H1 (cell line): ENCODE data around the gene LIF. TPM values are rescaled to one million over a fixed set of nuclear protein-coding genes. Genes with fewer than 3 reads are reported as not detected.

ENCODE experiments used
- CTCF ChIA-PET: fragments of 300-600 bp; sonication (Branson Sonifier 250); formaldehyde crosslinking; loops from one replicate; lab custom pipeline; 2021; ENCODE audit not compliant: partially characterized antibody; lab: Charles Lee
- POLR2A ChIA-PET: fragments of 300-600 bp; sonication (Branson Sonifier 250); formaldehyde crosslinking; loops from one replicate; lab custom pipeline; 2021; ENCODE audit warnings: inconsistent platforms; ENCODE audit not compliant: partially characterized antibody; lab: Charles Lee
- DNase-seq, 2 experiments: peaks; one replicate each; pipeline versions ENCODE4 v3.0.0 to v3.0.0-alpha.2; 2010 to 2022; ENCODE audit warnings: low spot score in 2 of 2, low read depth in 1 of 2, mixed read lengths in 1 of 2
- FAIRE-seq: peaks from 2 replicates; lab custom pipeline; 2011; peaks lifted over from hg19 to GRCh38; lab: Jason Lieb, UNC
- H2AFZ ChIP-seq: 2 replicates; pipeline ENCODE4 v1.8.1; 2012; ENCODE audit warnings: low read length, inconsistent platforms
- H2AK5ac ChIP-seq: 2 replicates; pipeline ENCODE4 v1.6.1; 2013; ENCODE audit warnings: low read depth, low read length
- H2BK120ac ChIP-seq: replicated peaks from 2 replicates; pipeline ENCODE3; 2013; ENCODE audit warnings: low read depth, low read length, inconsistent platforms
- H2BK12ac ChIP-seq: 2 replicates; pipeline ENCODE4 v1.6.1; 2013; ENCODE audit warnings: low read depth, low read length
- H2BK15ac ChIP-seq: 2 replicates; pipeline ENCODE4 v1.6.1; 2013; ENCODE audit warnings: low read length
- H2BK20ac ChIP-seq: 2 replicates; pipeline ENCODE4 v1.6.1; 2013; ENCODE audit warnings: low read length
- H2BK5ac ChIP-seq: 2 replicates; pipeline ENCODE4 v1.6.1; 2013; ENCODE audit warnings: low read depth, low read length
- H3K14ac ChIP-seq: 2 replicates; pipeline ENCODE4 v1.6.1; 2013; ENCODE audit warnings: inconsistent platforms; ENCODE audit not compliant: insufficient read length
- H3K18ac ChIP-seq: 2 replicates; pipeline ENCODE4 v1.6.1; 2013; ENCODE audit warnings: low read length; ENCODE audit errors: extremely low read depth
- H3K23ac ChIP-seq: 2 replicates; pipeline ENCODE4 v1.6.1; 2013; ENCODE audit warnings: inconsistent platforms; ENCODE audit not compliant: insufficient read length
- H3K23me2 ChIP-seq: 2 replicates; pipeline ENCODE4 v1.6.1; 2013; ENCODE audit warnings: low read depth, low read length
- H3K27ac ChIP-seq: 2 replicates; pipeline ENCODE4 v1.6.1; 2011; ENCODE audit warnings: low read depth, low read length, inconsistent platforms
- H3K27me3 ChIP-seq, 4 experiments: replicated peaks in 1 of 4; 1 replicate in 1 of 4; 2 replicates in 3 of 4; pipeline versions ENCODE4 v1.6.1 to v1.8.1; 2011 to 2013; ENCODE audit warnings: low read length in 3 of 4, mild to moderate bottlenecking in 3 of 4, inconsistent platforms in 2 of 4, mixed read lengths in 2 of 4, moderate library complexity in 1 of 4; ENCODE audit not compliant: control insufficient read depth in 3 of 4, insufficient read depth in 3 of 4; ENCODE audit errors: extremely low read depth in 1 of 4
- H3K36me3 ChIP-seq, 4 experiments: 2 replicates each; pipeline versions ENCODE4 v1.6.1 to v1.8.1; 2011 to 2013; ENCODE audit warnings: mild to moderate bottlenecking in 4 of 4, low read length in 3 of 4, moderate library complexity in 2 of 4, control low read depth in 1 of 4, inconsistent platforms in 1 of 4; ENCODE audit not compliant: insufficient read depth in 4 of 4, control insufficient read depth in 2 of 4
- H3K4ac ChIP-seq: replicated peaks from 2 replicates; pipeline ENCODE3; 2013; ENCODE audit warnings: low read length, low read depth, mixed read lengths, inconsistent platforms; ENCODE audit not compliant: insufficient read length
- H3K4me1 ChIP-seq, 4 experiments: replicated peaks in 1 of 4; 1 replicate in 1 of 4; 2 replicates in 3 of 4; pipeline versions ENCODE4 v1.6.1 to v1.8.1; 2011 to 2013; ENCODE audit warnings: low read length in 3 of 4, inconsistent platforms in 2 of 4, mixed read lengths in 1 of 4; ENCODE audit not compliant: insufficient read depth in 4 of 4, control insufficient read depth in 3 of 4
- H3K4me2 ChIP-seq, 2 experiments: 2 replicates each; pipeline versions ENCODE4 v1.6.1 to v1.8.1; 2011 to 2013; ENCODE audit warnings: low read depth in 2 of 2, low read length in 2 of 2, control low read depth in 1 of 2, inconsistent platforms in 1 of 2, mild to moderate bottlenecking in 1 of 2; ENCODE audit not compliant: insufficient read depth in 1 of 2
- H3K4me3 ChIP-seq, 4 experiments: fragments of 200-600, 300-600 bp in 1 of 4; sonication (generic), shearing (Covaris generic), sonication (Bioruptor Twin) in 1 of 4; 2 replicates each; pipeline versions ENCODE4 v1.5.1 to v1.8.1; 2011 to 2016; ENCODE audit warnings: low read length in 4 of 4, low read depth in 3 of 4, control low read depth in 2 of 4, inconsistent platforms in 2 of 4, mild to moderate bottlenecking in 2 of 4, mixed read lengths in 1 of 4, moderate library complexity in 1 of 4; ENCODE audit not compliant: insufficient read depth in 2 of 4; ENCODE audit errors: extremely low read depth in 1 of 4
- H3K56ac ChIP-seq: replicated peaks from 2 replicates; pipeline ENCODE3; 2013; ENCODE audit warnings: low read depth, mild to moderate bottlenecking, mixed read lengths, low read length, inconsistent platforms; ENCODE audit not compliant: insufficient read length
- H3K79me1 ChIP-seq: 2 replicates; pipeline ENCODE4 v1.6.1; 2013; ENCODE audit warnings: low read depth, low read length, control low read depth
- H3K79me2 ChIP-seq, 2 experiments: 2 replicates each; pipeline versions ENCODE4 v1.6.1 to v1.8.1; 2012 to 2013; ENCODE audit warnings: low read length in 2 of 2, mild to moderate bottlenecking in 2 of 2, inconsistent platforms in 1 of 2; ENCODE audit not compliant: insufficient read depth in 2 of 2, control insufficient read depth in 1 of 2
- H3K9ac ChIP-seq, 4 experiments: replicated peaks in 1 of 4; 1 replicate in 1 of 4; 2 replicates in 3 of 4; pipeline versions ENCODE4 v1.6.1 to v1.8.1; 2011 to 2013; ENCODE audit warnings: low read depth in 3 of 4, low read length in 3 of 4, control low read depth in 2 of 4, mild to moderate bottlenecking in 2 of 4, moderate library complexity in 2 of 4, inconsistent platforms in 1 of 4; ENCODE audit errors: extremely low read depth in 1 of 4
- H3K9me3 ChIP-seq, 2 experiments: 2 replicates each; pipeline versions ENCODE4 v1.6.1 to v1.8.1; 2012 to 2013; ENCODE audit warnings: mild to moderate bottlenecking in 2 of 2, moderate library complexity in 2 of 2, control low read depth in 1 of 2, inconsistent platforms in 1 of 2, low read depth in 1 of 2, low read length in 1 of 2, mixed read lengths in 1 of 2; ENCODE audit not compliant: insufficient read depth in 2 of 2
- H4K20me1 ChIP-seq, 2 experiments: replicated peaks in 1 of 2; 2 replicates each; pipeline versions ENCODE3 to v1.8.1; 2011 to 2013; ENCODE audit warnings: inconsistent platforms in 2 of 2, low read length in 2 of 2, mild to moderate bottlenecking in 1 of 2; ENCODE audit not compliant: insufficient read depth in 2 of 2, control insufficient read depth in 1 of 2
- H4K5ac ChIP-seq: 2 replicates; pipeline ENCODE4 v1.6.1; 2013; ENCODE audit warnings: low read length, low read depth, mixed read lengths, inconsistent platforms; ENCODE audit not compliant: insufficient read length
- H4K8ac ChIP-seq: 2 replicates; pipeline ENCODE4 v1.8.0; 2013; ENCODE audit warnings: mild to moderate bottlenecking, moderate library complexity, low read length, inconsistent platforms; ENCODE audit not compliant: insufficient read depth; ENCODE audit errors: extremely low read depth
- H4K91ac ChIP-seq: replicated peaks from 2 replicates; pipeline ENCODE3; 2013; ENCODE audit warnings: low read length, mixed read lengths, inconsistent platforms; ENCODE audit not compliant: insufficient read length
- GTF2F1 ChIP-seq: IDR thresholded peaks from 2 replicates; pipeline ENCODE4 v1.6.1; 2012; ENCODE audit warnings: low read depth, low read length, improper control_type of control experiment, borderline replicate concordance
- NANOG ChIP-seq: IDR thresholded peaks from 2 replicates; pipeline ENCODE4 v1.6.1; 2011; ENCODE audit warnings: low read length, low read depth, mild to moderate bottlenecking, inconsistent platforms; ENCODE audit not compliant: insufficient read depth, poor library complexity, severe bottlenecking
- RAD21 ChIP-seq, 2 experiments: IDR thresholded peaks in 1 of 2; conservative IDR thresholded peaks in 1 of 2; 2 replicates each; pipeline ENCODE4 v1.6.1; 2011; ENCODE audit warnings: low read depth in 2 of 2, low read length in 2 of 2, improper control_type of control experiment in 1 of 2, inconsistent platforms in 1 of 2, mild to moderate bottlenecking in 1 of 2, moderate library complexity in 1 of 2
- SP1 ChIP-seq: IDR thresholded peaks from 2 replicates; pipeline ENCODE4 v1.6.1; 2011; ENCODE audit warnings: low read depth, low read length
- WGBS, 2 experiments: shearing (Covaris generic) in 1 of 2; methylation state at CpG; one replicate each; pipeline versions ENCODE4 v1.1.6 to v1.1.7; 2013 to 2015; ENCODE audit warnings: low lambda C conversion rate in 2 of 2, mixed read lengths in 2 of 2, inconsistent platforms in 1 of 2, low coverage in 1 of 2, missing lambda C conversion rate in 1 of 2; ENCODE audit not compliant: insufficient replicate concordance in 2 of 2, insufficient coverage in 1 of 2, insufficient read length in 1 of 2; ENCODE audit errors: extremely low coverage in 1 of 2, missing lambda C conversion rate in 1 of 2; 5-methylcytosine and 5-hydroxymethylcytosine counted together
- polyA plus RNA-seq, 7 experiments: library from polyadenylated mRNA; depleted of rRNA in 3 of 7; stranded (reverse) in 5 of 7; unstranded in 2 of 7; fragments of >200 nt in 5 of 7; fragments of 200-250 nt in 2 of 7; gene quantifications; 1 replicate in 5 of 7; 2 replicates in 1 of 7; 4 replicates in 1 of 7; pipeline versions ENCODE4 v1.2.1 to v1.2.3, GENCODE V29; 2011 to 2013; ENCODE audit warnings: missing spikeins in 2 of 7, mixed read lengths in 2 of 7
- total RNA-seq: library from RNA; stranded (reverse); fragmentation: NEBNext Ultra II Directional; extraction: Animal tissue kit (Norgen Biotek cat#: 25700); gene quantifications from 2 replicates; pipeline ENCODE4 v1.2.1, GENCODE V29; 2021

Gene LIF
- total and polyA plus RNA-seq, 2 of the 8 experiments (the other 6 are each of a cell fraction or from before 2014, with no cell fraction given), result 3.3 to 3.5 TPM

DNA sequence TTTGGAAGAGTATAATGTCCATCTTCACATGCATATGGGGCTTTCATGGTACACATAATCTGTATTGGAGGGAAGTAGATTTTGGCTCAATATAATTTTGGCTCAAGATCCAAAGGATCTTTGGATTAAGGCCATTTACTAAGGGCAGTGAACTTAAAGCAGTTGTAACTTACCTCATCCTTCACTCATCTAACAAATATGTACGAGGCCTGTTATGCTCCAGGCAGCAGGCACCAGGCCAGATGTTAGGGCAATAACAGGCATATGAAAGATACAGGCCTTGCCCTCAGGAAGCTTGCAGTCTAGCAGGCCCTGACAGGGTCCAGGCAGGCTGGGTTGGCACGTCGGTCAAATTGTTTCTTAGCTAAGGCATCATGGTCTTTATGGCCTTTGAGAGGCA, 44.6 kb downstream of the LIF start:
- ChIA-PET CTCF (interaction anchor here (0.6 to 2.0 kb wide), 4 partner anchors 8 to 351 kb away, joined by 3 to 4 read pairs (median 3); no protein-coding TSS in a partner anchor), POLR2A (interaction anchor here (1.4 kb wide), 1 partner anchor 13 kb away, joined by 3 read pairs; no protein-coding TSS in a partner anchor)
- Histone ChIP-seq H4K91ac (no peak overlapping the region), H3K79me2 (peaks cover 0 to 3% of the 10 kb centered on the region in 2 experiments; a peak in 2 of 4 replicates), H3K36me3 (no peaks in the 10 kb centered on the region), H2BK20ac (no peak overlapping the region), H2BK12ac (no peak overlapping the region), H3K4me3 (no peak overlapping the region), H3K4me2 (no peak overlapping the region), H3K23me2 (no peaks in the 10 kb centered on the region), H2AK5ac (no peak overlapping the region), H2BK120ac (no peak overlapping the region), H3K9ac (no peak overlapping the region), H3K9me3 (no peaks in the 10 kb centered on the region), H3K79me1 (no peaks in the 10 kb centered on the region), H3K23ac (no peak overlapping the region), H4K5ac (no peak overlapping the region), H3K27me3 (no peaks in the 10 kb centered on the region), H4K20me1 (no peaks in the 10 kb centered on the region), H3K56ac (no peak overlapping the region), H3K14ac (no peak overlapping the region), H3K27ac (no peak overlapping the region), H3K4ac (peak overlapping the region; percentile 7), H3K18ac (no peak overlapping the region), H4K8ac (no peak overlapping the region), H2AFZ (no peak overlapping the region), H2BK5ac (no peak overlapping the region), H3K4me1 (peaks cover 0 to under 1% (median under 1%) of the 10 kb centered on the region in 4 experiments; a peak in 5 of 7 replicates), H2BK15ac (no peak overlapping the region; the same call in 1 of the 2 replicates)
- DNase-seq (no peak), FAIRE-seq (no peak)
- WGBS, 2 experiments, result 95% methylated on average over 3 of the region's 3 CpGs; no CpG with 5 or more reads in 1 of the 2 experiments
- TF ChIP-seq NANOG, result no peak
- TF ChIP-seq GTF2F1, result no peak
- no peak for TF ChIP-seq SP1
- no peak for TF ChIP-seq RAD21 (IDR thresholded peaks at IDR 0.05 in 1 of 2, conservative IDR thresholded peaks at IDR 0.05 in 1 of 2; ENCODE audit: low read depth in 2 of 2, low read length in 2 of 2)
